Measurements from ENCODE around the gene WDR43. TPM values are rescaled to one million over a fixed set of nuclear protein-coding genes. Genes with fewer than 3 reads are reported as not detected.

The WDR43 gene
- 10 to 100 TPM; 20.4 to 54.7 (median 33.7) TPM for total RNA-seq

GRCh38 chr2:28894470-28895188 is at the start of gene WDR43:
Gene WDR43, plus strand, starts transcription at chr2:28894667. Its CDS starts 32 bp downstream, at chr2:28894699.
- DNase-seq (peak; percentile 97 to 100), ATAC-seq (ENCODE audit: low FRiP score in 2 of 2) (peak; percentile 99 to 100)
- H3K4me1 ChIP-seq = peaks cover 19 to 37% (median 26%) of the 10 kb centered on the region in 4 donors
- H3K9me3 ChIP-seq = no peaks in the 10 kb centered on the region
- WGBS, 2 donors = 0% methylated on average over 23 to 70 of the region's 79 CpGs
- no peaks in the 10 kb centered on the region for H3K27me3 ChIP-seq
- peak within 1 kb of the TSS; percentile 91 to 100 (median 96) for H3K4me3 ChIP-seq
- peak within 1 kb of the TSS; percentile 83 to 91 (median 86) for H3K27ac ChIP-seq
- H3K36me3 ChIP-seq = no peaks in the 10 kb centered on the region
- peak in 2 of 4 donors; percentile 88 to 94 for TF ChIP-seq POLR2A (IDR thresholded peaks at IDR 0.05)
- TF ChIP-seq CTCF (IDR thresholded peaks at IDR 0.05) = peak in 1 of 6 experiments; percentile 15
- TF ChIP-seq POLR2AphosphoS5 (IDR thresholded peaks at IDR 0.05) = peak; percentile 85 to 89
- peak in 1 of 4 donors; percentile 3 for TF ChIP-seq EP300 (IDR thresholded peaks at IDR 0.05)

- Histone ChIP-seq H3K4me3 (no peak overlapping the region), H3K36me3 (peaks cover 0 to 22% (median 0%) of the 10 kb centered on the region in 4 donors), H3K27me3 (no peaks in the 10 kb centered on the region), H3K9me3 (no peaks in the 10 kb centered on the region), H3K27ac (no peak overlapping the region), H3K4me1 (no peaks in the 10 kb centered on the region)
- TF ChIP-seq POLR2AphosphoS5 (IDR thresholded peaks at IDR 0.05) = no peak
- no peak for TF ChIP-seq CTCF (IDR thresholded peaks at IDR 0.05)
- 94 to 100% methylated on average over 1 of the region's 1 CpG for WGBS, 2 donors
- ATAC-seq (ENCODE audit: low FRiP score in 2 of 2) (no peak), DNase-seq (no peak)
Observed at GRCh38 chr2:28855193-28855592, 39.3 kb upstream of the WDR43 start.

- no peak for TF ChIP-seq POLR2AphosphoS5 (IDR thresholded peaks at IDR 0.05)
- TF ChIP-seq EP300 (IDR thresholded peaks at IDR 0.05) = no peak
- no peak for TF ChIP-seq CTCF (IDR thresholded peaks at IDR 0.05)
- no peak for TF ChIP-seq POLR2A (IDR thresholded peaks at IDR 0.05)
- H3K9me3 ChIP-seq = no peaks in the 10 kb centered on the region
- no peak for ATAC-seq (ENCODE audit: low FRiP score in 2 of 2)
- no peak for DNase-seq
- no peaks in the 10 kb centered on the region for H3K4me1 ChIP-seq
- H3K4me3 ChIP-seq = no peak overlapping the region
- H3K27me3 ChIP-seq = no peaks in the 10 kb centered on the region
- H3K27ac ChIP-seq = no peak overlapping the region
- peaks cover 0 to 26% (median 5%) of the 10 kb centered on the region in 4 donors for H3K36me3 ChIP-seq
Observed at GRCh38 chr2:28855977-28856376, 38.5 kb upstream of the WDR43 start.

GRCh38 chr2:28868611-28869010 is 25.9 kb upstream of the WDR43 start:
- Histone ChIP-seq H3K27me3 (no peaks in the 10 kb centered on the region), H3K4me3 (peak overlapping the region in 2 of 4 donors; percentile 5 to 74), H3K27ac (no peak overlapping the region), H3K4me1 (peaks cover 25 to 31% (median 28%) of the 10 kb centered on the region in 4 donors), H3K9me3 (no peaks in the 10 kb centered on the region), H3K36me3 (peaks cover 0 to 9% (median 0%) of the 10 kb centered on the region in 4 donors)
- DNase-seq (no peak), ATAC-seq (ENCODE audit: low FRiP score in 2 of 2) (no peak)
- TF ChIP-seq EP300 (IDR thresholded peaks at IDR 0.05) = no peak
- no peak for TF ChIP-seq POLR2A (IDR thresholded peaks at IDR 0.05)
- no peak for TF ChIP-seq CTCF (IDR thresholded peaks at IDR 0.05)
- no peak for TF ChIP-seq POLR2AphosphoS5 (IDR thresholded peaks at IDR 0.05)
- 81% methylated on average over 12 of the region's 12 CpGs for WGBS, 2 donors
